Measurements from ENCODE around the gene HES4.

DNA sequence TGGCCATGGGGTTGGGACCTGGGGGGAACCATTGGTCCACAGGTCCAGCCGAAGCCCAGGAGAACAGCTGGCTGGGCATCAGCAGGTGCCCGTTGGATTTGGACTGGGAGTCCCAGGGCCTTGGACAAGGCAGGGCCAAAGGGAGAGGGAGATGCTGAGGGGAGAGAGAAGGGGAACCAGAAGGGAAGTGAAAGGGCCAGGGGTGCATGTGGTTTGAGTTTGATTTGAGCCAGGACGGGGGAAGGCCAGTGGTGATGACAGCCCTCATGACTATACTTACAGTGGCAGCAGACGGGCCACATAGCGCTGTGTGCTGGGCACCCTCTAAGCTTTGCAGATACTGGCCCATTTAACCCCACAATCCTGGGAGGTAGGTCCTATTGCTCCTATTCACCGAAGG lies 38.8 kb upstream of the HES4 start:
- no peak for TF ChIP-seq POLR2A (IDR thresholded peaks at IDR 0.05; ENCODE audit: low read length)
- no peak for TF ChIP-seq GATA1 (IDR thresholded peaks at IDR 0.05; ENCODE audit: low read depth, low read length)
